NCI-H146 (cell line): ENCODE data around the gene PCID2.

Experiments
- DNase-seq: peaks from one replicate; lab custom pipeline; 2025; lab: John Stamatoyannopoulos, UW

PCID2 gene

DNA sequence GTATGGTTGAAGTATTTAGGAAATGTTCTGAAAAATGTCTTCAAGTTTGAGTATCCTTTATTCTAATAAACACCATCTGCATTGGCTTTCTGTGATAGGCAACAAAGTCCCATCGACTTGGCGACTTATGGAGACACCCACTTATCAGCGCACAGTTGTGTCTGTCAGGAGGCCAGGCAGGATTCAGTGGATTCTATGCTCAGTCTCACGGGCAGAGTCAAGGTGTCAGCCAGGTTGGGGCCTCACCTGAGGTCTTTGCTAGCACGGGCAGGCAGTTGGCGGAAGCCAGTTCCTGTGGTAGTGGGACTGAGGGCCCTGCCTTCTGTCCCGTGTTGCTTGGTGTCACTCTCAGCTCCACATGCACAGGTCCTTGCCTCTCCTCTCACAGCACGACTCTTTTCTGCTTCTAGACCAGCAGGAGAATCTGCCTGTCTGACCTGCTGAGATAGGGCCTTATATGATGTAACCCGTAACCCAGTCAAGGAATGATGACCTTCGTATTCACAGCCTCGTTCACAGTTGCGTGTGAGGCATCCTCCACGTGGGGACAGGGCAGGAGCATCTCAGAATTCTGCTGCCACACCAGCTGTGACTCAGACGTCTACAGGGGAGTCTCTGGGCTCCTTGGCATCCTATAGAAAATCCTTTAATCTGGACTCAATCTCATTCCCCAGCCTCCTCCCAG lies 10.9 kb upstream of the PCID2 start:
- no peak for DNase-seq

DNA sequence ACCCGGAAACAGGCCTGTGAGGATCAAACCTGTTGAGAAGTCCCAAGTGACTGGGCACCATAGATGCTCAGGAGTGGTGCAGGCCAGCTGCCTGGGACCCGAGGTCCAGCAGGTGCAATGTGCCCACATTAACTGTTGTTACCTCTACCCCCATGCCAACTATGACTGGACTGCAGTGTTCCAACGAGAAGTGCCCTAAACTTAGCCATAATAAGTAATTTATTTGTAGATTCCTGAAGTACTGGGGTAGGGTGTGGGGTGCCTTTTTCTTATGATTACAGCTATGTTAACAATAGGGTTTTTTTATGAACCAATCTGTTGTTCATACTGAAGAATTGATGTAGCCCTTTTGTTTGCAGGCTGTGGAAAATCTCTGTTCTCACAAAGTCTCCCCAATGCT lies 10.1 kb upstream of the PCID2 start:
- DNase-seq, result no peak

DNA sequence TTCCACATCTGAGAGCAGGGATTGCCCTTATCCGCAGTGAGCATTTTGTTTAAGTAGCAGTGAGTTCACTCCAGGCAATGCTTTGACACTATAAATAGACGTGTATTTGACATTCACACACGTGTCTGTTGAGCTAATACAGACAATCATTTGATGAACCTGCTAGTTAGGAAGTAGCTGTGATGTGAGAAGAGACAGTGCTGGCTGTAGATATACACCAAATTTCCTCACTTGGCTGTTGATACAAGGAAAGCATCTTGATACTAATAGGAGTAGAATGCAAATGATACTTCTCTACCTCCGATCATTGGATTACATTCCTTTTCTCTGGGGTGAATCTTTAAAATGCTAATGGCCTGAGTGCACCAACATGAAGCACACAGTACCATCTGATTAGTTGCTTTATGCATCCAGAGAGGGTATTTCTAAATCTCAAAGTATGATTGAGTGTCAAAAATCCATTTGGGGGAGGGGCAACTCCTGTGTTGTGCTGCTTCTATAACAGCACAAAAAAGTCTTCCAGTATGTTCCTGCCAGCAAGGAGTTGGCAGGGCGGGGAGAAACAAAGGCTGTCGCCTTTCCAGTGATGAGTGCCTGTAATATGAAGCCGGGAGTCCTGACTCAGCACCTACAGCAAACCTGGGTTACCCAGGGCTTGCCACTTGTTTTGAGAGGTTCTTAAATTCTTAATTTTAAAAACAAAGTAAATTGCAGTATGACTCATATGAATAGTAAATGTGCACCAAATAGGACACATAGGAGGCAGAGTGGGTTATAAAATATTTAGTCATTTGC lies 8.0 kb upstream of the PCID2 start:
- peak; percentile 17 for DNase-seq

DNA sequence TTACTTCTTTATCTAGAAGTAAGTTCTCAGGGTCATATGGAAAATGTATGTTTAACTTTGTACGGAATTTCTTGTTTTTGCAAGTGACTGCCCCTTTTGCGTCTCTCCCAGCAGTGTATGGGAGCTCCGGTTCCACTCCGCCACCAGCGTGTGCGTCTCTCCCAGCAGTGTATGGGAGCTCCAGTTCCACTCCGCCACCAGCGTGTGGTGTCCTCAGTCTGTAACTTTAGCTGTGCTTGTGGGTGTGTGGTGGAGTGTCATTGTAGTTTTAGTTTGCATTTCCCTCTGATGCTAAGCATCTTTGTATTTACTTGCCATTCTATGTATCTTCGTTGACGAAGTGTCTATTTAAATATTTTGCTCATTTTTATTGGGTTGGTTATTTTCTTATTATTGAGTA lies 3.3 kb upstream of the PCID2 start:
- DNase-seq, result no peak

DNA sequence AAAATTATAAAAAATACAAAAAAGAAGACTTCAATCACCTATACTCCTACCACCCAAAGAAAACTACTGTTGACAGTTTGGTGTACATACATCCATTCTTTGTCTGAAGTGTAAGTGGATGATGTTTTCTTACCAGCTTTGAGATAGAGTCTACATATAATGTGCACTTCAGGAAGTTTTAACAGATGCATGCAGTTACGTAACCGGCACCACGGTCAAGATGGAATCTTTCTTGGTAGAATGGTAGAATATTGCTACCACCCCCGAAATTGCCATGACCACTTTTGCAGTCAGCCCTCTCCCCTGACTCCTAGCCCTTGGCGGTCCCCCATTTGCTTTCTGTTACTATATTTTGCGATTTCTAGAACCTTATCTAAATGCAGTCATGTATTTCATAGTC lies 2.4 kb upstream of the PCID2 start:
- no peak for DNase-seq

DNA sequence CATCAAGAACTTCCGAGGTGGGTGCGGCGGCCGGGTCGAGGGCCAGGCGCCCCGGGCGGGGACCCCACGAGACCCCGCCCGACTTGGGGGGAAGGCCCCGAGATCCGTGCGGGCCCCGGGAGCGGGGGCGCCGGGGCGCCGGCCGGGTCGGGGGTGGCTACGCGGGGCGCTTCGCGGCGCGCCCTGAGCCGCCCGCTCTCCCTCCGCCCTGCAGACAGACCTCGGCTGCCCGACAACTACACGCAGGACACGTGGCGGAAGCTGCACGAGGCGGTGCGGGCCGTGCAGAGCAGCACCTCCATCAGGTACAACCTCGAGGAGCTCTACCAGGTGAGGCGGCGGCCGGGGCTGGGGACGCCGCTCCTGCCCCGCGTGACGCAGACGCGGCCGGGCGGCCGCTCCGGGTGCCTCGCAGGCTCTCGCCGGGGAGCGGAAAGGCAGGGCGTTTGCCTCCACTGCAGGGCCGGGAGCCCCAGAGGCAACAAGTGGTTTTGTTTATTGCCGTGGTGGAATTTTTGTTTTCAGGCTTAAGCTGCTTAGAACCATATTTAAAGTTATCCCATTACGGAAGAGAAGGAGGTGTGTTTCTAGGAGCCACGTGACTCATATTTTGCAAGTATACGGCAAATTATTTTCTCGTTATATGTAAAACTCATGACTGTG lies 1.4 kb upstream of the PCID2 start:
- DNase-seq, result peak; percentile 75

DNA sequence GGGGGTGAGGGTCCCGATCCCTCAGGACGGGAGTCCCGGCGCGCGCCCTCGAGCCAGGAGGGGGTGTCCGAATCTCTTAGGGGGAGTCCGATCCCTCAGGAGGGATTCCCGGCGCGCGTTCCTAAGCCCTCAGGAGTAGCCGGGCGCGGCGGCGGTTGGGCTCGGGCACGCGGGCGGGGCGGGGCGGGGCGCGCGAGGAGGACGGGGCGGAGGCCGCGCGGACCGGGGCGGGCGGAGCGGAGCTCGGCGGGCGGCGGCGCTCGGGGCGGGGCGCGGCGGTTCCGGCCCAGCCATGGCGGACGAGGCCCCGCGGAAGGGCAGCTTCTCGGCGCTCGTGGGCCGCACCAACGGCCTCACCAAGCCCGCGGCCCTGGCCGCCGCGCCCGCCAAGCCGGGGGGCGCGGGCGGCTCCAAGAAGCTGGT lies 878 bp upstream of the PCID2 start, which contains the start of gene CUL4A:
Gene CUL4A (plus strand): TSS at position 278 of the 423 bp plus-strand sequence. CDS start 15 bp downstream, at position 293.
- peak; percentile 85 for DNase-seq

DNA sequence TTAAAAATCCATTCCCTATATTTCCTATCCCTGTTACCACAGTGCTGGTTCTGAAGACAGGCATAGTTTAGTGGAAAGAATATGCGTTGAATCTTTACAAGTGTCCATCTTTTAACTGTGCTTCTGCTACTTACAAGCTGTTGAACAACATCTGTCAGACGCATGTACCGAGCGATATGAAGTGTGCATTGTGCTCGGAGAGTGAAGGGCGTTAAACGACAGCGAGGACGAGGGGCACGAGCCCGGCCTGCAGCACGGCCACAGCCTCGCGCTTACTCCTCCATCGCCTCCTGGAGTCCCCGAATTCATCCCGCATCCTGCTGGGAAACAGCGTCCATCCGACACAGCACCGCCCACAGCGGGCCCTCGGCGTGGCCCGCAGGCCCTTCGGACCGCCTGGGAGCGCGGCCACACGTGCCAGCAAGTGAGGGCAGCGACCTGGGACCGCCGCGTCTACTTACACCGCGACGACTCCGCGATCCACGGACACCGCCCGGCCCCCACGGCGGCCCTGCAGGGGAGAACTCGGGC lies 514 bp downstream of the PCID2 start:
- DNase-seq, result peak; percentile 68

DNA sequence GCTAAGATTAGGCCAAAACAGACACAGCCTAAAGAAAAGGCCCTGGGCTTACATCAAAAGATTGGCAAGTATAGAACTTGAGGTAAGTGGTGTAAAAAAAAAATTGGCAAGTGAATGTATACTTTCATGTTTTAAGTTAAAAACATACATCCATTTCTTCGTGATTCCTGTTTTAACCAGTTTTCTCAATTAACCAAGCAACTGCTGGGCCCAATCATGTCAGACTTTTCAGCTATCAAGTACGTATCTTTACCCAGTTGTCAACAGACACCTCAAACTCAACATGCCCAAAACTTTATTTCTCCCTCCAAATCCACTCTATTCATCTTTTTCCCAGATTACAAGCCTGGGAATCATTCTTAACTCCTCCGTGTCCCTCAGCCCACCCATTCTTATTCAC lies 1.0 kb downstream of the PCID2 start:
- DNase-seq, result no peak

DNA sequence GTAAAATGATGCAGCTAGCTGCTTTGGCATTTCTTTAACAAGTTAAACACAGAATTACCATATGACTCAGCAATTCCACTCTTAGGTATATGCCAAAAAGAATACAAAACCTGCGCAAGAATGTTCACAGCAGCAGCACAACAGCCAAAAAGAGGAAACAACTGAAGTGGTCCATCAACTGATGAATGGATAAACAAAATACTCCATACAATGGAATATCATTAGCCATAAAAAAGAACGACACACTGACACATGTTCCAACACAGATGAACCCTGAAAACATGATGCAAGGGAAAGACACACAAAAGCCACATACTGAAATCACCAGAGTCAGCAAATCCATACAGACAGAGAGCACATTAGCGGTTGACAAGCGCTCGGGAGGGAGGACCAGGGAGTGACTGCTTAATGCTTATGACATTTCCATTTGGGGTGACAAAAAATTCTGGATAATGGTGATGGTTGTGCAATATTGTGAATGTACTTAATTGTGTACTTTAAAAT lies 3.0 kb downstream of the PCID2 start:
- DNase-seq, result no peak

DNA sequence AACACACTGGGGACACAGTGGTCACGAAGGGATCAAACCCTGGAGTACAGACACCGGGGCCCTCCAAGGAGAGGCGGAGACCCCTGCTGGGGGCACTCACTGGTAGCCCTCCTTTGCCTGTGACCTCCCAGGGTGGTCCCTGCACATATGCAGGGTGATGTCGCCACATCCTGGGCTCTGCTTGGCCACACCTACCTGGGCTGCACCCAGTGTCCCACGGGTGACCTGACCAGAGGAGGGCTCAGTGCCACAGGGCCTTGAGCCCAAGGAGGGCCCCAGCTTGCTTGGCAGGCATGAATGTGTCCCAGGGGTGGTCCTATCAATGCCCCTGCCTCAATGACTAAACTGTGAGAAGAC lies 4.1 kb downstream of the PCID2 start:
- DNase-seq, result no peak

DNA sequence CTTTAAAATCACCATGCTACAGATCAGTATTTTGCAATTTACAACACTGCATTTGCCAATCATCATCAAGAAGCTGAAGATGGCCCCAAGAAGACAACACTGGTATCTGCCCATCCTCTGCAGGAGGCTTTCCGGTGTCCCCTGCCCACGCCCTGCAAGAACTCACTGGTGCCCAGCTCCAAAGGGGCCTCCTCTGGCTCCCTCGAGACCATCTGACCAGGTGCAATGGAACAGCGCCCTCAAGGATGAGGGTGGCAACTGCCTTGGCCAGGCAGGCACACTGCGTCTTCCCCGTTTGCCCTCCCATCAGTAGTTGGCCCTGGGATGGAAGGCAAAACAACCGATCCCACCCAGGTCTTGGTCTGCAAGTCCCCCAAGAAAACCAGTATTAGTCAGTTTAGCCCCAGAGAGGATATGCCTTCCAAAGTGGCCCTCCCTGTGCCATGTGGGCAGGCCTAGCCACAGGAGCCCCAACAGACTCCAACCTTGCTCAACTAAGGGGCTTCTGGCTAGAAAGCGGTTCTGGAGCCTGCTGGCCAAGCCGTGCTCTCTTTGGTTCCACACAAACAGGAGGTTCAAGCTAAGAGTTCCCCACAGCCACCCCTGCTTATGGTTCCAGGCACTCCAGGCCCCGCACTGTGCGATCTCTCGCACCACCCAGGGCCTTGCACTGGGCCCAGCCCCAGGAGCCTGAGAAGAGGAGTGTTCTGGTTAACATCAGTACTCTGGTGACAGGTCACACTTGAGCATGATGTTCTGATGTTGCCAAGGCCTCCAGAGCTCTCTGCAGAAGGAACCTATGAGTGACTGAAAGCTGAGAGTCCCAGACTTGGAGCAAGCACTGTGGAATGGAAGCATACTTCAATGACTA lies 4.7 kb downstream of the PCID2 start:
- no peak for DNase-seq

DNA sequence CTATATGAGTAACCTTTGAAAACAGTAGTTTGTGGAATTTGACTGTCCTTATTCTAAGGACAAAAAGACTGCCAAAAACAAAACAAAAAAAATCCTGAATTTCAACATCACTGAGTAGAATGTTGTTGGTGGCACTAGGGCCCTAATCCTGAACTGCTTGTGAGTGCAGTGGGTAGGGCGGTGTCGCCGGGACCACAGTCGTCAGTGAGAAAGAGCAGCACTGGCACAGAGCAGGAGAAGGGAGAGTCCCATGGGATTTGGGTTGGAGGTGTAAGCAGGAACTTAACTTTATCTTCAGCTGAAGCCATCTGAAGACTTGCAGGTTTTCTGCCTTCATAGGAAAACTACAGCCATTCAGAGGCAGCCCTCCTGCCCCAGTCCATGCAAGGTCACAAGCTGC lies 5.6 kb downstream of the PCID2 start:
- DNase-seq, result no peak

DNA sequence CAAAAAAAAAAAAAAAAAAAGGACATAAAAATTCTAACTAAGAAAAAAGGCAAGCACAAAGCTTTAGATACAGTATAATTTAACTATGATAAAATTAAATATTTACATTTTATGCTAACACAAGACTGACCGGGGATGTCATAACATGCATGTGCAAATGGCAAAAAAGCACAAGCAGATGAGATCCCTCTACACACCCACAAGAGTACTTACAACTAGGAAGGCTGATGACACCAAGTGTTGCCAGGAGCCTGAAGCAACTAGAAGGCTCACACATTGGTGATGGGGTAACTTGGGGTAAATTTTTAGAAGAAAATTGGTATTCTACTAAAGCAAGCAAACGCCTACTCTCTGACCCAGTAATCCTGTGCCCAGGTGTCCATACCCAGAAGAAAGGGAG lies 6.7 kb downstream of the PCID2 start:
- no peak for DNase-seq

DNA sequence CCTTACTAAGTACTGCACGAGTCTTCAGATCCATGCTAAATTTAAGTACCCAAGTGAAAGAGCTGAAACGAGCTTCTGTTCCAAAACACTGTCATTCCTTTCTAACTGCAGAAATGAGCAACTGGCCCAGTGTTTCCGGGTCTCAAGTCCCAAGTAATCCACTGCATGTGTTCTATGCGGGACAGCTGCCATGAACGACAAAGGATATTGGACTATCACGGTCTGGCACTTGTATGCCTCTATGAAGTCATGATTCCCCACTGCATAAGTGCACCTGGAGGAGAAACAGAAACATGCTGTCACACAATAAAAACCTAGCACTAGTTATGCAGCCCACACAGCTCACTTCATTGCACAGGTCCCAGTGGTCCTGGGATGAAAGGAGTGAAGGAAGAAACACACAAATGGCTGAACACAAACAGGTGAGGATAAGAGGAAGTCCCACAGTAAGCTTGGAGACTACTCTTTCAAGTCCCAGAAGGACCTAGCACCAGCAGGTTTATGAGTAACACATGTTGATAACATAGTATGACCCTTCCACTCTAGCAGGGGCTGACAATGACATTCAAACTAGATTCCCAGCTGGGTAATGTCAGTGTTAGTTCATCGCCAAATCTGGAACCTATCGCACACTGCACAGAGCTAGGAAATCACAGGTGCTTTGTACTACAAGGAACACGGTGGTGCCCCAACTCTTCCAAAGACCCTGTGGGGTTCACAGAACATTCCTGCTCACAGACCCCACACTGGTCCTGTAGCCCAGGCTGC lies 11.3 kb downstream of the PCID2 start:
- DNase-seq, result no peak

DNA sequence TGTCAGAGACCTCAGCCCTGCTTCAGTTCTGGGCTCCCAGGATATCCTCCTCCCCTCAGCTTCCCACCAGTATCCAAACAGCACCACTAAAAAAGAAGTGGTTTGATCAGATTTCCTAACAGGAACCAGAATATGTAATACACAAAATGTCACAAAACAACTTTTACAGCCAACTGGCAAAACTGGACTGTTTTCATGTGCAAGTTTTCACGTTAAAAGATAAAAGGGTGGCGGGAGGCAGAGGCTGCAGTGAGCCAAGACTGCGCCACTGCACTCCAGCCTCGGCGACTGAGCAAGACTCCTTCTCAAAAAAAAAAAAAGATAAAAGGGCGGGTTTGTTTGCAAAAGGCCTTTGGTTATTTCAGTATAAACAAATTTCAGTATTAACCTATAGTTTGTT lies 13.1 kb downstream of the PCID2 start:
- no peak for DNase-seq

DNA sequence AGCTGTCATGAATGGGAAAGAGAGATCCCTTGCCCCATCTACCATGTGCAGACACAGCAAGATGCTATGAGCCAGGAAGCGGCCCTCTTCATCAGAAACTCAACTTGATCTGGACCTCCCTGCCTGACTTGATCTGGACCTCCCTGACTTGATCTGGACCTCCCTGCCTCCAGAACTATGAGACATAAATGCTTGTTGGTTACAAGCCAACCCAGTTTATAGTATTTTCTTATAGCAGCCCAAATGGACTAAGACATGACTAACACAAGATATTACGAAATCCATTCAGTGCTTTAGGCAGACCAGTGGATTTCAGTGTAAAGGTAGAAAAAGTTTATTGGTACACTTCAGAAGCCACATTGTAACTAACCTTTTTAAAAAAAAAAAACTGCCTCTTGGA lies 15.6 kb downstream of the PCID2 start:
- no peak for DNase-seq

DNA sequence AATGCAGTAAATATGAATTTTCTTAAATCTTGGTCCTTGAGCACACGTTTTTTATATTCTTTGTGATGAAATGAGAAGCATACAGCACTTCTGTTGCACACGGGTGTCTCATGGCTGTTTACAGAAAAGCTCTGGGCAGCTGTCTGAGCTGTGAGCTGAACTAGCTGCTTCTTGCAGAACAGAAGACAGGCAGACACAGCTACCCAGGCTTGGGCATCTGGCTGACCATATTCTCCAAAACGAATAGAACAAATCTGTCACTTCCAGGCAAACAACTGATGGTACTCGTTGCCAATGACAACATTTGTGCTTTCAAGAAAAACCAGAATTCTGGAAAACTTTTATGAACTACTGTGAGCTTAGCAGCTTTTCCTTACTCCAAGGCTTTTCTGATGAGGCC lies 16.2 kb downstream of the PCID2 start:
- no peak for DNase-seq

DNA sequence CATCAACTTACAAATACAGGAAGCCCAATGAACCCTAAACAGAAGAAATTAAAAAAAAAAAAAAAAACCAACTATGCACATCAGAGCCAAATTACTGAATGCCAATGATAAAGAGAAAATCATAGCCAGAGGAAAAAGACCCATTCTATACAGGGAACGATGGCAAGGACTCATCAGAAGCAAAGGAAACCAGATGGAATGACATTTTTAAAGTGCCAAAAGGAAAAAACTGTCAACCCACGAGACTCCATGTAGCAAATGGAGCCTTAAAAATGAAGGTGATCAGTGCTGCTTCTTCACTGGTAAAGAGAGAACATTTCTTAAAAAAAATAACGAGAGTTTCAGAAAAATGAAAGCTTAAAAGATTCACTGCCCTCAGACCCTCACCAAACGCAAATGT lies 18.3 kb downstream of the PCID2 start:
- no peak for DNase-seq

DNA sequence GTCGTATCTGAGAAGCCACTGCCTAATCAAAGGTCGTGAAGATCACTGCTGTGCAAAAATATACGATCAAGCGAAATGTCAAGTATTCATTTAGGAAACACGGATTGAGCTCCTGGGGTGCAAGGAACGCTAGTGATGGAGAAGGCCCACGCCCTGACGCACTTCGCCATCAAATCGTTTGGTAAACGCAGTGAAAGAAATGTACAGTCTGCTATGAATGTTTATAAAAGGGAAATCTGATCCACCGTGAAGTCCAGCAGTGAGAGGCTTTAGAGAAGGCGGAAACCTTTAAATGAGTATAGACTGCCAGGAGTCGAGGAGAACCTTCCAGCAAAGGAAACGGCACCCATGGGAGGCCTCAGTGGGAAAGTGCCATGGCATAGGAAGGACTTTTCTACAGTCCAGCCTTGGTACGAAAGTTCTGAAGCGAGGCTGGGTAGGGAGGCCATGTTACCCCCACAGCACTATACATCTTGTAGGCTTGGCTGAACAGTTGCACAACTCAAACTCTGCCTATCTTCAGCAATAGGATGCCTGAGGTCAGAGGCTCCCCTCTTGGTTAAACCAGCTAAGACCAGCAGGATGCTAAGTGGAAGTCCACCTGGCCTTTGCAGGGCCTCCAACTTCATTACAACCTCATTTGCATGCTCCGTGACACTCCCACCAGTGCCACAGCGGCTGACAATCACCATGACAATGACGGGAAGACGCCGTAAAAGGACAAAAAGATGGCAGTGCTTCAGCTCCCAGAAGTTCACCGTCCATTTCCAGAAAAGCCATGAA lies 20.4 kb downstream of the PCID2 start:
- no peak for DNase-seq
